Gastroesophageal sphincter (tissue), 3 donors: ENCODE data around the gene AADACL2.

ENCODE experiments used
- CTCF ChIP-seq, 4 experiments: fragments of 200-600 bp in 2 of 4; fragments of 450-650 bp in 2 of 4; sonication (generic) in 1 of 4; IDR thresholded peaks; one replicate each; pipeline ENCODE4 v1.5.1; 2017 to 2019; ENCODE audit warnings: antibody characterized with exemption in 4 of 4, mild to moderate bottlenecking in 2 of 4, moderate library complexity in 2 of 4
- EP300 ChIP-seq: sonication (generic); formaldehyde crosslinking; IDR thresholded peaks from one replicate; pipeline ENCODE4 v1.6.1; 2017; ENCODE audit warnings: antibody characterized with exemption, mild to moderate bottlenecking
- POLR2AphosphoS5 ChIP-seq: sonication (generic); formaldehyde crosslinking; IDR thresholded peaks from one replicate; pipeline ENCODE4 v1.6.1; 2017; ENCODE audit warnings: antibody characterized with exemption

- TF ChIP-seq CTCF (IDR thresholded peaks at IDR 0.05) (no peak), EP300 (no peak), POLR2AphosphoS5 (no peak)
Observed at GRCh38 chr3:151796105-151796680, 62.5 kb downstream of the AADACL2 start.
